Measurements from ENCODE around the gene AHI1.
"Not testable (repeated sequence)": the region's sequence is repeated elsewhere in the genome, so short reads cannot be mapped to it uniquely, and the experiment has no call there.

AHI1 gene

DNA sequence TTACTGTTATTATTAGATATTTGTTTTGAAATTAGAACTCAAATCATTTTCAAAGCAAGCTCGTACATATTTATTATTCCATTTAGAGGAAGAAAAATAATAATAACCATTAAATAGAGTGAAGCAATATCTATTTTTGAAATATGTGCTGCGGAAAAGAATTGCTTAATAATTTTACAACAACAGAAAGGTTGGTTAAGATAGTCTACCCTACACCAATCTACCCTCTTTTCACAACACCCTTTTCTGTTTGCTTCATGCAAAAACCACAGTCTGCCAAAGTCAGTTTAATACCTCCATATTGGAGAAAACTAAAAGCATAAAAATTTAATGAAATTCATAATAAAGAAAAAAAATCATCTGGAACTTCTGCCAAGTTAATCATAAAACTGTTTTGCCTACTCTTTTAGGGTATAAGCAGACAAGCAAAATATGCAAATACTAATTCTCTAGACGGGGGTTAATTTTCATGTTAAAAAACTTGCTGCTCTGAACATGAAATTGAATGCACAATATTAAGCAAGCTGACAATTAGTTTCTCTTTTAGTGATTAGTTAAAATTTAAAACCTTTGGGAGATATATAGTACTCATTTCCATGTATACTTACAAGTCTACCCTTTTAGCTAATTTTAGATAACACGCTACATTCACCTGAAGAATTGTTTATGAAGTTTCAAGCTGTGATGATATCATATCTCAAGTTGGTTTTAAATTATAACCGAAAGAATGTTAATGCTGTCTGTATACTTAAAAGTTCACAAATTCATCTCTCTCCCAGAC, 100.2 kb downstream of the AHI1 start:
- no peak for DNase-seq (ENCODE audit: low read depth in 4 of 4, low spot score in 1 of 4)

GRCh38 chr6:135395136-135395535, 102.4 kb downstream of the AHI1 start:
- DNase-seq (ENCODE audit: low read depth in 4 of 4, low spot score in 1 of 4), result no peak

- DNase-seq (ENCODE audit: low read depth in 4 of 4, low spot score in 1 of 4), result no peak
Observed at GRCh38 chr6:135393289-135393688, 104.3 kb downstream of the AHI1 start.

GRCh38 chr6:135390458-135390857, 107.1 kb downstream of the AHI1 start:
- no peak for DNase-seq (ENCODE audit: low read depth in 4 of 4, low spot score in 1 of 4)

DNA sequence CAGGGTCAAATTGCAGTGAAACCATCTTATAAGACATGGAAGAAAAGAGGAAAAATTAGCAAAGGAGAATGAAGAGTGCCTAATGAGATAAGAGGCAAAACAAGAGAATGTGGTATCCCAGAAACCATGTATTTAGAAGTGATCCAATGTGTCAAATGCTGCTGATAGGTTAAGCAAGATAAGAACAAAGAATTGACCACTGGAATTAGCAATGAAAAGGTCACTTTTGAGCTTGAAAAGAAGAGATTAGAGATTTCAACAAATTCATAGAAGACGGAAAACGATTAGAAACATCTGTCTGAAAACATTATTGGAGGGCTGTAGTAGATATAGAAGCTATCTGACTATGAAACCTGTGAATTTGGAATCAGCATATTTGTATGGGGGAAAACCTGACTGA, 112.2 kb downstream of the AHI1 start:
- DNase-seq (ENCODE audit: low read depth in 4 of 4, low spot score in 1 of 4), result no peak

GRCh38 chr6:135383766-135384165, 113.8 kb downstream of the AHI1 start:
- DNase-seq (ENCODE audit: low read depth in 4 of 4, low spot score in 1 of 4), result no peak

DNA sequence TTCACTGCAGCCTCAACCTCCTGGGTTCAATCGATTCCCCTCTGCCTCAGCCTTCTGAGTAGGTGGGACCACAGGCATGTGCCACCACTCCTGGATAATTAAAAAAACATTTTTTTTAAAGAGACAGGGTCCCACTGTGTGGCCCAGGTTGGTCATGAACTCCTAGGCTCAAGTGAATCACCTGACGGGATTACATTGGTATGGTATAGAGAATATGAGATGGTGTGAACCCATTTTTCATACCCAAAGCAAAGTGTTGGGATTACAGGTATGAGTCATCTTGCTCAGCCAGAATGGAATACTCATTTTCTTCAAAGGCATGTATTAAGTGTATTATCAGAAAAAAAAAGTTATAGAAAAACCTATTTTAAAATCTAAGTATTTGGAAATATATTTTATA, 114.2 kb downstream of the AHI1 start:
- DNase-seq (ENCODE audit: low read depth in 4 of 4, low spot score in 1 of 4), result no peak

DNA sequence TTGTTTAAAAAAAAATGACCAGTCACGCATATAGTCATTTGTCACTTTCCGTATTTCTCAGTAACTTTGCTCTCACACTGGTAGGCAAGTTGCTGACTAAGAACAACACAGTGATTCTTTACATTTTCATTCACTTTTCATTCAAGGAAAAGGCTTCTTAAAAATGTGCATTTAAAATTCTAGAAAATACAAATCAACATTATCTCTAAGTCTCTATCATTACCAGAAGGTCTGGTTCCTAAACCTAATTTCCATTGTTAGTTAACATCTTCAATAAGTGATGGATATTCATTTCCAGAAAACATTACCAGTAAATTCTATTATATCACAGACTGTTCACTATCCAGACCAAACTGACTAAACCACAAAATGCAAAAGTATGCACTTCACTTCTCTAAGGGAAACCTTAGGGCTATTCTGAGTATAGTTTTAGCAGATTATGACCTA, 115.3 kb downstream of the AHI1 start:
- DNase-seq (ENCODE audit: low read depth in 4 of 4, low spot score in 1 of 4), result no peak

DNA sequence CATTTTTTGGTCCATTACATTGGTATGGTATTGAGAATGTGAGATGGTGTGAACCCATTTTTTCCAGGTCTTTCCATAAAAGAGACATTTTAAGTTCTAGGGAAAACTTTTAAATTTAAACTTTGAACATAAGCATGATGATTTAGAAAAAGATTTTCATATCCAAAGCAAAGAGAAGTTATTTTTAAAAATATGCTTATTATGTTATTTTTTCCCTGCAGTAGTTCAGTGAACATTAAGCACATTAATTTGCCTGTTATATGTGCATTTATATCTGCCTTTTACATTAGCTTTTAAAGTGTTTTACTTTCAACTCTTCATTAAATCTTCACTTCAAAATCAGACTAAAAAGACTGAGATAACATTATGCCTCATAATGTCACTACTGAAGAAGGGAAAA, 116.7 kb downstream of the AHI1 start:
- DNase-seq (ENCODE audit: low read depth in 4 of 4, low spot score in 1 of 4), result no peak

- no peak for DNase-seq (ENCODE audit: low read depth in 4 of 4, low spot score in 1 of 4)
Observed at GRCh38 chr6:135379647-135380046, 117.9 kb downstream of the AHI1 start.

GRCh38 chr6:135372758-135373157, 124.8 kb downstream of the AHI1 start:
- DNase-seq (ENCODE audit: low read depth in 4 of 4, low spot score in 1 of 4), result no peak

GRCh38 chr6:135363622-135364021, 133.9 kb downstream of the AHI1 start:
- not testable (repeated sequence) for DNase-seq (ENCODE audit: low read depth in 4 of 4, low spot score in 1 of 4)

GRCh38 chr6:135362124-135362523, 135.4 kb downstream of the AHI1 start:
- DNase-seq (ENCODE audit: low read depth in 4 of 4, low spot score in 1 of 4), result no peak

GRCh38 chr6:135360222-135360621, 137.3 kb downstream of the AHI1 start:
- DNase-seq (ENCODE audit: low read depth in 4 of 4, low spot score in 1 of 4), result no peak

DNA sequence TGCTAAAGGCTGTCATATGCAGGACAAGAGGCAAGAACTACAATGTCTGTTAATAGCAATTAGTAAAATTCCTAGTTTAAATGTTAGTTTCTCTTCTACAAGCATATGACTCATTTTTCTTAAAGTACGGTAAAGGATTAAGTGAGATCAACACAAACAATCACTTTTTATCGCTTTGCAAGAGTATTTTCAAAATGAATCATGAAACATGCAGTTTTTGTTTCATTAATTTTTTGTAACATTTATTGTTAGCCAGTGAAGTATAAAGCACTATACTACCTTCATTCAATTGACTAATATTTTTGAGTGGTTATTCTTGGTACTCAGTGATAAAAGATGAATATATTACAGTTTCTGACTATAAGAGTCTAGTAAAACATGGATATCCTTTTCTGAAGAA, 138.6 kb downstream of the AHI1 start:
- no peak for DNase-seq (ENCODE audit: low read depth in 4 of 4, low spot score in 1 of 4)

DNA sequence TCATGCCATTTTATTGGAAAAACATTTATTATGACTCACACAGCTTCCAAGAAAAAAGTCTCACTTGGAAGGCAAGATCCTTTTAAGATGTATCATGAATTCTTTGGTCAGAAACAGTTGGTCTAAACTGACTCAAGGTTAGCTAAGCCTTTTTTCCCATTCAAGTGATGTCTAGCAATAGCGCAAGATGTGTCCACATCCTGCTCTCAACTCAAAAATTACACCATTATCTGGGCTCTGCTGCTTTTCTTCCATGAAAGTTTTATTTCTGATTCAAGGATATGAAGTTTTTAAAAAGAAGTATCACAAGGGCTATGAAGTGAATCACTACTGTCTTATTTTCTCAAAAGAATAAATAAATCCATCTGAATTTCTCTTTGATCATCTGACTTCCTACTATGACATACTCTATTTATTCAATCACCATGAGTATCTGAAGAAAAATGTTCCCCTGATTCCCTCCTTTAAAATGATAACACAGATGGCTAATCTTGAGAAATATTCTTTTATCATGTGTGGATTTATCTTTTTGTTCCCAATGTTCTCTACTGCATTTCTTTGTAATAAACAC, 139.2 kb downstream of the AHI1 start:
- DNase-seq (ENCODE audit: low read depth in 4 of 4, low spot score in 1 of 4), result no peak

DNA sequence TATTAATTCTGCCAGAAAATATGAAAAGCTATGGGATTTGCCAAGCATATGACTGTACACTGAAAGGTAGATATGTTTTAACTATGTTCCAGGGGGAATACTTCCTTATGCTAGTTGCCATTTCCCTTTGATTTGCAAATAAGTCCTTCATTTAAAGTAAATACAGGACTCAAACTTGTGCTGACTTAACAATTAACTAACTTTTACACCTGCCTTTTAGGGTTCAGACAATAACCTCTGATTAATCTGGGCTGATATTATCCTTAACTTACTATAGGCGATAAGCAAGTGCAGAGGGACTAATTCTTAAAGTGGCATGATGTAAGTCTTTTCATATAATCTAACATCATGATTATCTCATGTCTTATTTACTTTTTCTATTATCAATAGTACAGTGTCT, 143.1 kb downstream of the AHI1 start:
- no peak for DNase-seq (ENCODE audit: low read depth in 4 of 4, low spot score in 1 of 4)

- DNase-seq (ENCODE audit: low read depth in 4 of 4, low spot score in 1 of 4), result no peak
Observed at GRCh38 chr6:135353113-135353512, 144.4 kb downstream of the AHI1 start.

DNA sequence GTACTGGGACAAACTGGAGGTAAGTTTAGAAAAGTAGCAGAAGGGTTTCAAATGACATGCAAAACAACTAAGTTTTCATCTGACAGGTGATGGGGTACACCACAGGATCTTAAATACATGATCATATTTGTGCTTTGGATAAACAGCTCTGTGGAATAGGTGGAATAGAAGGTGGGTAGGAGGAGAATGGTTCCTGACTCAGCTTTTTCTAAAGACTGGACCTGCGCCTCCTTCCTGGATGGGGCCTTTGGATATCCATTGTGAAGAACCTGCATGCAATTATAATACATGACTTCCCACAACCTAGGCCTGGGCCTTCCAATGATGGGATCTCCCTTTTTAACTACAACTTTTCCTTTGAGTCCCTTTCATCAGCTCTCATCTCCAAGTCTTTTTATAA, 145.9 kb downstream of the AHI1 start:
- no peak for DNase-seq (ENCODE audit: low read depth in 4 of 4, low spot score in 1 of 4)

GRCh38 chr6:135347887-135348286, 149.7 kb downstream of the AHI1 start:
- DNase-seq (ENCODE audit: low read depth in 4 of 4, low spot score in 1 of 4), result no peak

DNA sequence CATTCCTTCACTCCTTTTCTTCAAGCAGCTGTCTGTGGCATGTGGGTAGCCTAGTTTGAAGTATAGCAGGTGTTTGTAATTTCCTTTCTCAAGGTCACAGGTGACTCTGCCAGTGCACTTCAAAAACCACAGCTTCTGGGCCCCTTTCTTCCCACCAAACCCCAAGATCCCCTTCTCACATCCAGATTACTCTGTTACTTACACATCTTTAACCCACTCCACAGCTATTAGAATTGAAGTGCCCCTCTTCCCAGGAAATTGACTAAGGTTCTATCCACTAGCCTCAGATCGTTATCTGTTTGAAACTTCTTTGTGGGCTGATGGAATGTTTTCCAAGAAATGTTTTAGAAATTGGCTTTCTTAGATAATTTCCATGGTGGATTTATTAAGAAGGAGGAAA, 150.8 kb downstream of the AHI1 start:
- DNase-seq (ENCODE audit: low read depth in 4 of 4, low spot score in 1 of 4), result no peak

GRCh38 chr6:135344526-135344925, 153.0 kb downstream of the AHI1 start:
- no peak for DNase-seq (ENCODE audit: low read depth in 4 of 4, low spot score in 1 of 4)

DNA sequence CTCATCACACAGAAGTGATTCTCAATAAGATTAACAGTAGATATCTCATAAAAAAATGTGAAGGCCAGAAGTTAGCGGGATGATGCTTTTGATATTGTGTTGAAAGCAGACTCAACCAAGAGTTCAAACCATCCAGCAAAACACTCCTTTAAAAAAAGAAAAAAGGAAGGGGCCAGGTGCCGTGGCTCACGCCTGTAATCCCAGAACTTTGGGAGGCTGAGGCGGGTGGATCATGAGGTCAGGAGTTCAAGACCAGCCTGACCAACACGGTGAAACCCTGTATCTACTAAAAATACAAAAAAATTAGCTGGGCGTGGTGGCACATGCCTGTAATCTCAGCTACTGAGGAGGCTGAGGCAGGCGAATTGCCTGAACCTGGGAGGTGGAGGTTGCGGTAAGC, 157.6 kb downstream of the AHI1 start:
- DNase-seq (ENCODE audit: low read depth in 4 of 4, low spot score in 1 of 4), result not testable (repeated sequence)

All from stimulated activated CD4-positive, alpha-beta T cell treated with anti-CD3 and anti-CD28 coated beads, Interleukin-1b, Interleukin-23, amount 100 ng/mL, for 24 hours (primary cell).